Endometrial microvascular endothelial cells (primary cell): ENCODE results near the gene NCBP2. TPM values are rescaled to one million over a fixed set of nuclear protein-coding genes. Genes with fewer than 3 reads are reported as not detected.
"Not testable (repeated sequence)": the region's sequence is repeated elsewhere in the genome, so short reads cannot be mapped to it uniquely, and the experiment has no call there.

Experiments
- in situ Hi-C: cut with HindIII; loops from 2 replicates; pipeline ENCODE4 v1.10.0; 2017; ENCODE audit warnings: low sequenced_read_pairs, low pct_unique_long_range_greater_than_20kb; ENCODE audit errors: inconsistent ontology term
- total RNA-seq: library from RNA; depleted of rRNA; stranded (reverse); fragments of >200 nt; gene quantifications from one replicate; pipeline ENCODE4 v1.2.3, GENCODE V29; 2015; ENCODE audit errors: inconsistent ontology term

The NCBP2 gene
- total RNA-seq, 1 donor from 2014 or later: 68.6 TPM

DNA sequence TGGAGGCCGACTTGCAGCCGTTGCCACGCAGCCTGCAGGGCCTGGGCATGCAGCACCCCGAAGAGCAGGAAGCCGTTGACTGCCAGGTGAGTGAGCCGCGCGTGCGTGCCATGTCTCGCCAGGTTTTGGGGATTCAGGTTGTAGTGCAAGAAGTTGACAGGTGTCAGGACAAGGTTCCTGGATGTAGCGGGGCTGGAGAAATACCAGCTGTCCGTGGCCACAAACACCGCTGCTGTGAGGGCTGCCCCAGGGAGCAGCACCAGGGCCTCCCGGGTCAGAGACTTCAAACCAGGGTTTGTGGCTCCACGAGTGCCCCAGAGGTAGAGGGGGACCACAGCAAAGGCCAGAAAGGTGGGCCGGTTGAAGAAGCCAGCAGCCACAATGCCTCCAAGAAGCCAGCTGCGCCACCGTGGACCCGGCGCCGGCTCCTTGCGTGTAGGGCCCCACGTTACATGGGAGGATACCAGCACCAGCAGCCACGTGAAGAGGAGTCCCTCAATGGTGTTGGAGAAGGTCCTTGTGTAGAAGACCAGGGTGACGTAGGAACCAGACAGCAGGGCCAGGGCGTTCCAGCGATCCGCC is 5.6 kb upstream of the NCBP2 start:
- in situ Hi-C loops: no loop called here

DNA sequence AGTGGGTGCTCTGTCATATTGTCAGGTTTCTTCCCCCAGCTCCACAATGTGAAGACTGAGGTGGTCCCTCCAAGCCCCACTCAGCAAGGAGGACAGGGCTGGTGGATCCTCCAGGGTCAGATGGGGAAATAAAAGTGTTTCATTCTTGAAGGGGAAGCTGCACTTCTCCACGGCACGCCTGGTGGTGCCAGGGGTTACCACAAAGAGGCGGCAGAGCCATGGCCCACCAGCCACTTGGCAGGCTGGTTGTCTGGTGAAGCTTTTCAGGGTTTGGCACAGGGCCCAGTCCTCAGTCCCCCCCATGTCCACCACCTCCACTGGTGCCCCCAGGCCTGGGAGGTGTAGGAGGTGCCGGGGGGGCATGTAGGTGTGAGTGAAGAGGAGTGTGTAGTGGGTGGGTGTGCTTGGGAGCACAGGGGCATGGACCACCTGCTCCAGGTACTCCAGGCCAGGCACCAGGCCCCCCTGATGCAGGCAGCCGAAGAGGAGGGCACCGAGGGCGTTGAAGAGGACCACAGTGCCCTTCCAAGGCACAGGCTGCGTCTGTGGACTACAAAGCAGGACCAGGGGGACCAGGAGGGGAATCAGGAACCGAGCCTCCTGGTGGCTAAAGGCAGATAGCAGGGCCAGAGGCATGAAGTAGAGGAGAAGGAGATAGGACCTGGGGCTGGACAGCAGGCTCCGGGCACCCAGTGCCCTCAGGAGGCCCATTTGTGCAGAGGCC is 5.0 kb upstream of the NCBP2 start:
- in situ Hi-C loops: no loop called here

DNA sequence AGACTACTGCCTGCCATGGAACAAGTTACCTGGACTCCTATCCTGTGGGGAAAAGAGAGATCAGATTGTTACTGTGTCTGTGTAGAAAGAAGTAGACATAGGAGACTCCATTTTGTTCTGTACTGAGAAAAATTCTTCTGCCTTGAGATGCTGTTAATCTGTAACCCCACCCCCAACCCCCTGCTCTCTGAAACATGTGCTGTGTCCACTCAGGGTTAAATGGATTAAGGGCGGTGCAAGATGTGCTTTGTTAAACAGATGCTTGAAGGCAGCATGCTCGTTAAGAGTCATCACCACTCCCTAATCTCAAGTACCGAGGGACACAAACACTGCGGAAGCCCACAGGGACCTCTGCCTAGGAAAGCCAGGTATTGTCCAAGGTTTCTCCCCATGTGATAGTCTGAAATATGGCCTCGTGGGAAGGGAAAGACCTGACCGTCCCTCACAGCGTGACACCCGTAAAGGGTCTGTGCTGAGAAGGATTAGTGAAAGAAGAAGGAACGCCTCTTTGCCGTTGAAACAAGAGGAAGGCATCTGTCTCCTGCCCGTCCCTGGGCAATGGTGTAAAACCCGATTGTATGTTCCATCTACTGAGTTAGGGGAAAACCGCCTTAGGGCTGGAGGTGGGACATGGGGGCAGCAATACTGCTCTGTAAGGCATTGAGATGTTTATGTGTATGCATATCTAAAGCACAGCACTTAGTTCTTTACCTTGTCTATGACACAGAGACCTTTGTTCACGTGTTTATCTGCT is 1.9 kb upstream of the NCBP2 start:
- in situ Hi-C loops: not testable (repeated sequence)

DNA sequence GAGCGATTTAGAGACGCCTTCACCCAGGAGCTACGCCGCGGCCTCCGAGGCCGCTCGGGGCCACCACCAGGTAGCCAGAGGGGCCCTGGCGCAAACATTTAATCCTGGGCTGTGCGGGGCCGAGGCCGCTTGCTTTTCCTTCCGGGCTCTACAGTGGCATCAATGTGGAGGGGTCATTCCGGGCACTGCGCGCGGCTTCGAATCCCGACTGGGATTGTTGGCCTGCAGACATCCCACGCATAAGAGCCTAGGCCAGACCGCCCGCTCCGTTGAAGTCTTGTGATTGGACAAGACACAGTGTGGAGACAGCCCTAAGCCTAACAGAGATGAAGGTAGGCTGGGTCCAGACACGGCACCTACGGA is 568 bp upstream of the NCBP2 start:
- in situ Hi-C loops: no loop called here

DNA sequence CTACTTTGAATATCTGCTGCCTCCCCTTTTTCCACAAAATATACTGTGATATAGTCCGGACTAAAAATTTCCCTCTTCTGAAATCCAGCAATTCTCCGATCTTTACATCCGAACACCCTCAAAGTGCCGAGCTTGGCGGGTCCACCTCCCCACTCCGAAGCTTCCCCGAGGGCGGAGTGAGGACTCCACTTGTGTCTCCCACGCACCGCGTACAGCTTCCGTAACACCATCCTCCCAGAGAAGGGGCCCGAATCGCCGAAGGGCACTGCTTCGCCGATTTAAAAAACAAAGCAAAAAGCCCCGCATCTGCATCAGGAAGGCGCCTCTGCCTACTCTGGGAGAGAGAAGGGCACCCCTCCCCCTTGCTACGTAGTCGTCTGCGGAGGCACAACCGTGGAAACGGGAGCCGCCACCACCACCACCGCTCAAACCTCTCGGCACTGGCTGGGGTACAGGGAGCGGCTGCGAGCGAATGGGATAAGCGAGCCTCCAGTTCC is 551 bp downstream of the NCBP2 start:
- in situ Hi-C loops: no loop called here

DNA sequence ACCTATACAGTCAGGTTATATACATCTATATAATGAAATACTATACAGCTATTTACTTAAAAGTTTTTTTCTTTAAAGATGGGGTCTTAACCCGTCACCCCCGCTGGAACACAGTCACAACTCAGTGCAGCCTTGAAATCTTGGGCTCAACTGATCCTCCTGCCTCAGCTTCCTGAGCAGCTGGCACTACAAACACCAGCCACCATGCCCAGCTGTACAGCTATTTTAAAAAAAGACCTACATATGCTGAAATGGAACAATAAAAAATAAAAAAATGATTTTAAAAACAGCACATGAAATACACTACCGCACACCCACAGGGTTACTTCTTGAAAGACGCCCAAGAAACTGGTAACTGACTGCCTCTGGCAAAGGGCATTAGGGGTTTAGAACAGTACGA is 3.8 kb downstream of the NCBP2 start:
- in situ Hi-C loops: no loop called here

DNA sequence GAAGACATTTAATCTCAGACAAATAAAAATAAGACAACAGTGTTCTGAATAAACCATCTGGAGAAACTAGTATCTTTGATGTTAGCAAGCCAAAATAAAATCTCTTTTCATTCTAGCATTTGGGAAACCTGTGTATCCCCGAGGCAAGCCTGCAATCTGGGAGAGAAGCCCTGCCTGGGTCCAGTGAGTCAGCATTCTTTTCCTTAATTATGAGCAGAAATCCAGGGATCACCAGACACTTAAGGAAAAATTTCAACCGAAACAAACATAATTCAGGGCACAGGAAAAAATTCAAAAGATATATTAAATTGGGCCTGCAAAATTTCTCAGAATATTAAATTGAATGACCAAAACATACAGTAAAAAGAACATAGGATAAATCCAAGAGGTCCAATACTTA is 4.2 kb downstream of the NCBP2 start:
- in situ Hi-C loops: no loop called here

DNA sequence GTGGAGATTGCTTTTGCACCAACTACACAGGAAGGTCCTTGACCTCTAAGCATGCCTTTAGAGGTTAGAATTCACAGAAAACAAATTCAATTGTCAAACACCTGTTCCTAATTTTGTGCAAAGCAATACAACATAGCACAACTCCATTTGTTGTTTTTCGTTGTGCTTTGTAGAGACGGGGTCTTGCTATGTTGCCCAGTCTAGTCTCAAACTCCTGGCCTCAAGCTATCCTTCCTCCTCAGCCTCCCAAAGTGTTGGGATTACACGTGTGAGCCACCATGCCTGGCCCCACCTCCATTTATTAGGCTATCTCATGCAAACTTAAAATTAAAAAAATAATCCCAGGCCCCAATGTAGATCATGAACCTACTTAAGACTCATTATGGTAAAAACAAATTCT is 6.0 kb downstream of the NCBP2 start:
- in situ Hi-C loops: no loop called here

DNA sequence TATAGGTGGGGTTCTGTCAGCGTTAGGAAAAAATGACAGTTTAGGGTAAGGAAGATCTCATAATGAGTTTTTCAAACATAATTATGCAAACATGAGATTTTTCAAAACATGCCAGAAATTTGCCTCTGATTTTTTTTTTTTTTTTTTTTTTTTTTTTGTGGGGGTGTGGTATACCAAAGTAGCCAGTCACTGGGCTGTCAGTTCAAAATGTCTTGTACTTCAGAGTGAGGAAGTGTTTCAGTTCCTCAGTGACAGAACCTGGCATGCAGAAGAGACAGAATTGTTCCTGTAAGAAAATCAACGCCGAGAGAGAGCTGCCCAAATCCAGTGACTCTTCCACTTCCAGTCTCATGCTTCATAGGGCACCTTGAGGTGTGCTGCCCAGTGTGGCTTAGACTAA is 9.7 kb downstream of the NCBP2 start:
- in situ Hi-C loops: no loop called here

DNA sequence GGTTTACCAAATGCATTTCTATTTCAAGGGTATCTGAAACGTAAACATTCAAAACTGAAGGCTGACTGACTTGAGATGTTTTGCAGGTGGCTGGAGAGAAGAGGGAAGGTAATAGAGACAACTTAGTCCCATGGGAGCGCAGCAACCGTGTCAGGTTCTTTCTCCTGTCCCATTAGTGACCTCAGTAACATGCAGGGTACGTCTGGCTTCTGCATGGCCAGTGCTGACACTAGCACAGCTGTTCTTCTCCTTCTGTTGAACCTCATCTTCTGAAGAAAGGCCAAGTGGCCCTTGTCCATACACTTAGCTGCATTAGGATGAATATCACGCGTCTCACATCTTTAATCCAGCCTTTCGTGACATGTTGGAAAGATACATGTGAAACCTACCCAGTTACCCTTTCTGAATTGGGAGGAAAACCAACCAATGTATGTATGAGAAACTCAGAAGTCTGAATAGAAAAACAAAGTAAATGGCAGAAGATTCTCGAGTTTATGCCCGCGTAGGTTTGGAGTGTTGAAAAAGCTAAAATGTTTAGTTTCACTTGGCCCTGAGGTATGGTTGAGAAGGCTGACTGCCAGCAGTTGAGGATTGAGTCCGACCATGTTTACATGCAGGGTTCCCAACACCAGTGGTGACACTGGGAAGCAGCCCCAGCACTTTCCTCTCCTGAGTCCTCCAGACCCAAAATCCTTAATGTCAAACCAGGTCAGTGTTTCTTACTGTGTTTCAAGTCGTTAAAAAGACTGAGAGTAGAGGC is 10.3 kb downstream of the NCBP2 start:
- in situ Hi-C loops: no loop called here

DNA sequence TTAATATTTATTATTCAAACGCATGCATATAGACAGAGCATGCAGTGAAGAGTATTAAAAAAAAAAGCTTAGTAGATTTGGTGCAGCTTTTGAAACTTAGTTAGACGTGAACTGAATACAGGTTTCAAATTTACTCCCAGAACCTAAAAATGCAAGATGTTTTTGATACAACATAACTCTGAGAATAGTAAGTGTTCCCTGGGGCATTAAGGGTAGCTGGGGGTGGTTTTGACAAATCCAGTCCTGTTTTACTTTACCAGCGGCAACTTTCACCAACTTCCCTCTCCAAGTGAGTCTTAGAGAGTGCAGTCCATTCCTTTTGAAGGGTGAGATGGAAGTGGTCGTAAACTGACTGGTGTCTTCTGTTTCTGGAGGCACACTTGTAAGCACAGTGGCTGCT is 11.2 kb downstream of the NCBP2 start:
- in situ Hi-C loops: no loop called here

DNA sequence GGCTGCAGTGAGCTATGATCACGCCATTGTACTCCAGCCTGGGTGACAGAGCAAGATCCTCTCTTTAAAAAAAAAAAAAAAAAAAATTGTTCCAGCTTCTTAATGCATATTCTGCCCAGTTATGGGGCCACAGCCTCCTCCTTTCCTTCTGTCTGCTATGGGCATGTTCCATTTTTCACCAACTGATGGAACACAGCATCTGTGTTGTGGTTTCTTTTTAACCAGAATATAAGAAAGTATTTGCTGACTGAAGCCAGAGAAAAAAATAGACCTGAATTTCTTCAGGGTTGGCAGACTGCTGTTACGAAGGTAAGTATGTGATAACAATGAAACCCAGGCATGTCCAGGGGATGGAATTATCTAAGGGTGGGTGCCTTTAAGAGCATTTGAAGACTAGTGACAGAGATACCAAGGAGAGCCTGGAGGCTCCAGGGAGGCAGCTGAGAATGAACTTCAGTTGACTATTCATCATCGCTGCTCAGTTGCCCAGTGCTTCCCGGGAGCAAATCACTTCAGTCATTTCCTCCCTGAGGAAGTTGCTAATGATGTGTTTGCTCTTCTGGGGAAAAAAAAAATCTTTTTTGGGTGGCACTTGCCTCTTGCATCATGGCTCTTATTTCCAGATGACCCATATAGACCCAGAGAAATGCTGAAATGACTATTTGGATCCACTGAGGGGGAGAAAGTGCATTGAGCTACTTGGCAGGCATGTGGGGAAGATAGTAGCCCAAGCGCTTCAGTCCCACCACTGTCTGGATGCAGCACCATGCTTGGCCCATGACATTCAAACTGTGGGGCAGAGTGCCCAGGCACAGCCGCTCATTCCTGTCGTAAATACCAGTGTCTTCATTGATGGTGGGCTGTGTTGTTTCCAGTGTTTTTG is 14.5 kb downstream of the NCBP2 start:
- in situ Hi-C loops: no loop called here

DNA sequence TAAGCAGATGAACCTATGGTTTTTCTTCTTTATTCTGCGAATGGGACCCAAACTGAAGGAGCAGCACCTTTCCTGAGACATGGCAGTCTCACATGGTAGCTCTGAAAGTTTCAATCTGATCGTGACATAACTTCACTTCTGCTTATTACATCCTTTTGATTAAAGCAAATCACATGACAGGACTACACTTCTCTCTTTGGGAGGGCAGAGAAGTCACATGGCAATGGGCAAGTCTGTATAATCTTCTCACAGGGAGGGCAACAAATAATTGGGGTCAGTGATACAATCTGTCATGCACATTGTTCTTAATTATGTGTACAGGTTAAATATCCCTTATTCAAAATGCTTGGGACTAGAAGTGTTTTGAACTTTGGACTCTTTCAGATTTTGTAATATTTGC is 21.6 kb downstream of the NCBP2 start:
- in situ Hi-C loops: no loop called here

DNA sequence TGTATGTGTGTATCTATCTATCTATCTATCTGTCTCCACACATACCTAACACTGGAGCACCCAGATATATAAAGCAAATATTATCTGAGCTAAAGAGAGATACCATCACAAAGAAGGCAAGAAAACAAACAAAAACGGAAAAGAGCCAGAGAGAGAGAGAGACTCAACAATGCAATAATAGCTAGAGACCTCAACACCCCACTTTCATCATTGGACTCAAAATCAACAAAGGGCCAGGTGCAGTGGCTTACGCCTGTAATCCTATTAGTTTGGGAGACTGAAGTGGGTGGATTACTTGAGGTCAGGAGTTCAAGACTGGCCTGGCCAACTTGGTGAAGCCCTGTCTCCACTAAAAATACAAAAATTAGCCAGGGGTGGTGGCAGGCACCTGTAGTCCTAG is 23.4 kb downstream of the NCBP2 start:
- in situ Hi-C loops: no loop called here

DNA sequence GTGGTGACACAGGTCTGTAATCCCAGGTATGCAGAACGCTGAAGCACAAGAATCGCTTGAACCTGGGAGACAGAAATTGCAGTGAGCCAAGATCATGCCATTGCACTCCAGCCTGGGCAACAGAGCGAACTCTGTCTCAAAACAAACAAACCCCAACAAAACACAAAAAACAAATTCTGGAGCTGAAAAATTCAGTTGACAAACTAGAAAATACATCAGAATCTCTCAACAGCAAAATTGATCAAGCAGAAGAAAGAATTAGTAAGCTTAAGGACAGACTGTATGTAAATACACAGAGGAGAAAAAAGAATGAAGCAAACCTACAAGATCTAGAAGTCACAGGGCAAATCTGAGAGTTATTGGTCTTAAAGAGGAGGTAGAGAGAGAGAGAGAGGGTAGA is 25.3 kb downstream of the NCBP2 start:
- in situ Hi-C loops: no loop called here

DNA sequence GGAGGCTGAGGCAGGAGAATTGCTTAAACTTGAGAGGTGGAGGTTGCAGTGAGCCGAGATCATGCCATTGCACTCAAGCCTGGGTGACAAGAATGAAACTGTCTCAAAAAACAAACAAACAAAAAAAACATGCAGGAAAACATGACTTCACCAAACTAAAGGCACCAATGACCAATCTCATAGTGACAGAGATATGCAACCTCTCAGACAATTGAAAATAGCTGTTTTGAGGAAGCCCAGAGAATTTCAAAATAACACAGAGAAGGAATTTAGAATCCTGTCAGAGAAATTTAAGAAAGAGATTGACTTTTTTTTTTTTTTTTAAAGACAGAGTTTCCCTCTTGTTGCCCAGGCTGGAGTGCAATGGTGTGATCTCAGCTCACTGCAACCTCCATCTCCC is 26.1 kb downstream of the NCBP2 start:
- in situ Hi-C loops: no loop called here

DNA sequence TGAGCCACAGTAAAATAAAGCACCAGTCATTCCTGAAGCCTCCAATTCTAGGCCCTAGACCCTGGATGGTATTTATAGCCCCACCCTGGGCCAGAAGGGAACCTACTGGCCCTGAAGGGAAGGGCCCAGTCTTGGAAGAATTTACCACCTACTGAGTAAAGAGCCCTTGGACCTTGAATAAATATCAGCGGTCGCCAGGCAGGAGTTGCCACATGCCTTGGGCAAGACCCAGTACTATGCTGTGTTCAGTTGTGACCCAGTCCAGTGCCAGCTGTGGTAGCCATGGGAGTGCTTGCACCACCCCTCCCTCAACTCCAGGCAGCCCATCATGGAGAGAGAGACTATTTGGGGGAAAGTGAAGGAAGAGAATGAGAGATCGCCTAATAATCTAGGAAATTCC is 27.0 kb downstream of the NCBP2 start:
- in situ Hi-C loops: no loop called here

DNA sequence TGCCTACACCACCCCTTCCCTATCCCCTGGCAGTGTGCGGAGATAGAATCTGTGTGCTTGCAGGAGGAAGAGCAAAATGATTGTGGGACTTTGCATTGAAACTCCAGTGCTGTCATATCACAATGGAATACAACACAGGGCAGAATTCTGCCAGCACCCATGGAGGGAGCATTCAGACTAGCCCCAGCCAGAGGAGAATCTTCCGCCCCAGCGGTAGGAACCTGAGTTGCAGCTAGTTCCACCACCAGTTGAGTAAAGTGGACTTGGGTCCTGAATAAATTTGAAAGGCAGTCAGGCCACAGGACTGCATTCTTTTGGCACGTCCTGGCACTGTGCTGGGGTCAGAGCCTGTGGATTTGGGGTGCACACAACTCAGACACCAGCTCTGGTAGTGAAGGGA is 27.5 kb downstream of the NCBP2 start:
- in situ Hi-C loops: no loop called here

DNA sequence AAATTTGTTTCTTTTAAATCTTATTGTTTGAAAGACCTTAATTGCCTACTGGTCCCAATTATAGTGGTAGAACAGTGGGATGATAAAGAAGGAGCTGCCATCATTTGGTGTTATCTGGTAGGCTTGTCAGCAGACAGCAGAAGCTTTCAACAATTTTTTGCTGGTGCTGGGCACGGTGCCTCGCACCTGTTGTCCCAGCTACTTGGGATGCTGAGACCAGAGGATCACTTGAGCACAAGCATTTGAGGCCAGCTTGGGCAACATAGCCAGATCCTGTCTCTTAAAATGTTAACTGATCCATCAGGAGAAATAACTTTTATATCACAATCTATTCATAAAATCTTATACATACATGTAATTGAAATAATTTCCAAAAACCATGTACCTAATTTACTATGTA is 38.6 kb downstream of the NCBP2 start:
- in situ Hi-C loops: no loop called here
